Astrocyte (in vitro differentiated cells and primary cell): Measurements from ENCODE around the gene CD2. TPM values are rescaled to one million over a fixed set of nuclear protein-coding genes. Genes with fewer than 3 reads are reported as not detected.
"Not testable (repeated sequence)": the region's sequence is repeated elsewhere in the genome, so short reads cannot be mapped to it uniquely, and the experiment has no call there.

ENCODE experiments used
- DNase-seq: peaks from one replicate; pipeline ENCODE4 v3.0.0-alpha.2; 2010; ENCODE audit warnings: low read depth
- FAIRE-seq: peaks from 2 replicates; lab custom pipeline; 2011; peaks lifted over from hg19 to GRCh38; lab: Jason Lieb, UNC
- H2AFZ ChIP-seq: 2 replicates; pipeline ENCODE4 v1.6.0; 2012; ENCODE audit warnings: low read depth, low read length, inconsistent platforms
- H3K27ac ChIP-seq: 2 replicates; pipeline ENCODE4 v1.5.1; 2011; ENCODE audit warnings: low read depth, low read length, inconsistent platforms
- H3K27me3 ChIP-seq: 2 replicates; pipeline ENCODE4 v1.6.0; 2011; ENCODE audit warnings: low read length, inconsistent platforms; ENCODE audit not compliant: insufficient read depth
- H3K36me3 ChIP-seq: 2 replicates; pipeline ENCODE4 v1.5.1; 2011; ENCODE audit warnings: low read length, inconsistent platforms; ENCODE audit not compliant: insufficient read depth
- H3K4me1 ChIP-seq: 2 replicates; pipeline ENCODE4 v1.5.1; 2011; ENCODE audit warnings: low read length, inconsistent platforms; ENCODE audit not compliant: insufficient read depth
- H3K4me2 ChIP-seq: 2 replicates; pipeline ENCODE4 v1.6.0; 2012; ENCODE audit warnings: low read length, inconsistent platforms
- H3K4me3 ChIP-seq: 2 replicates; pipeline ENCODE4 v1.5.1; 2011; ENCODE audit warnings: low read depth, mild to moderate bottlenecking, low read length, inconsistent platforms; ENCODE audit not compliant: insufficient read depth
- H3K79me2 ChIP-seq: 2 replicates; pipeline ENCODE4 v1.6.0; 2012; ENCODE audit warnings: mild to moderate bottlenecking, low read length, inconsistent platforms; ENCODE audit not compliant: insufficient read depth
- H3K9ac ChIP-seq: 2 replicates; pipeline ENCODE4 v1.6.0; 2012; ENCODE audit warnings: mild to moderate bottlenecking, low read length, inconsistent platforms
- H3K9me3 ChIP-seq: 2 replicates; pipeline ENCODE4 v1.5.1; 2012; ENCODE audit warnings: low read depth, mild to moderate bottlenecking, low read length, inconsistent platforms; ENCODE audit not compliant: insufficient read depth
- H4K20me1 ChIP-seq: 2 replicates; pipeline ENCODE4 v1.6.0; 2012; ENCODE audit warnings: low read length, inconsistent platforms; ENCODE audit not compliant: insufficient read depth
- H3K27ac Mint-ChIP-seq: one replicate; pipeline ENCODE4 v1.8.0; 2021; ENCODE audit warnings: mild to moderate bottlenecking, mixed read lengths; ENCODE audit not compliant: unreplicated experiment
- H3K27me3 Mint-ChIP-seq: one replicate; pipeline ENCODE4 v1.8.0; 2021; ENCODE audit warnings: low read depth, mixed read lengths; ENCODE audit not compliant: unreplicated experiment
- H3K36me3 Mint-ChIP-seq: one replicate; pipeline ENCODE4 v1.8.0; 2021; ENCODE audit warnings: low read depth, mixed read lengths; ENCODE audit not compliant: unreplicated experiment
- H3K4me1 Mint-ChIP-seq: one replicate; pipeline ENCODE4 v1.8.0; 2021; ENCODE audit warnings: low read depth, mixed read lengths; ENCODE audit not compliant: unreplicated experiment
- H3K4me3 Mint-ChIP-seq: one replicate; pipeline ENCODE4 v1.8.0; 2021; ENCODE audit warnings: mild to moderate bottlenecking, moderate library complexity, mixed read lengths; ENCODE audit not compliant: unreplicated experiment
- H3K9me3 Mint-ChIP-seq: one replicate; pipeline ENCODE4 v1.8.0; 2021; ENCODE audit warnings: mild to moderate bottlenecking, mixed read lengths; ENCODE audit not compliant: unreplicated experiment
- EZH2 ChIP-seq: IDR thresholded peaks from 2 replicates; pipeline ENCODE4 v1.6.1; 2012; ENCODE audit warnings: mild to moderate bottlenecking, low read length, inconsistent platforms; ENCODE audit not compliant: insufficient read depth
- total RNA-seq: library from RNA; stranded (reverse); gene quantifications from 2 replicates; pipeline ENCODE4 v1.2.1, GENCODE V29; 2021
- TF ChIP-seq, protein P1 (sequence below): IDR thresholded peaks from 2 replicates; pipeline ENCODE4 v1.5.1; 2011; ENCODE audit warnings: low read depth, mild to moderate bottlenecking, inconsistent platforms, low read length, moderate library complexity; ENCODE audit not compliant: insufficient read depth

Gene CD2
- total RNA-seq, 1 donor from 2014 or later = 0.14 TPM

GRCh38 chr1:116758456-116758815 lies 4.2 kb downstream of the CD2 start:
- not testable (repeated sequence) for H3K4me2 ChIP-seq, H3K9ac ChIP-seq, H2AFZ ChIP-seq, H3K4me3 Mint-ChIP-seq, H3K9me3 ChIP-seq, H3K36me3 Mint-ChIP-seq, FAIRE-seq, H3K9me3 Mint-ChIP-seq, H4K20me1 ChIP-seq, H3K27ac ChIP-seq, H3K36me3 ChIP-seq, H3K27ac Mint-ChIP-seq, DNase-seq, H3K27me3 Mint-ChIP-seq, H3K79me2 ChIP-seq, H3K4me3 ChIP-seq, H3K4me1 Mint-ChIP-seq, H3K27me3 ChIP-seq, H3K4me1 ChIP-seq

DNA sequence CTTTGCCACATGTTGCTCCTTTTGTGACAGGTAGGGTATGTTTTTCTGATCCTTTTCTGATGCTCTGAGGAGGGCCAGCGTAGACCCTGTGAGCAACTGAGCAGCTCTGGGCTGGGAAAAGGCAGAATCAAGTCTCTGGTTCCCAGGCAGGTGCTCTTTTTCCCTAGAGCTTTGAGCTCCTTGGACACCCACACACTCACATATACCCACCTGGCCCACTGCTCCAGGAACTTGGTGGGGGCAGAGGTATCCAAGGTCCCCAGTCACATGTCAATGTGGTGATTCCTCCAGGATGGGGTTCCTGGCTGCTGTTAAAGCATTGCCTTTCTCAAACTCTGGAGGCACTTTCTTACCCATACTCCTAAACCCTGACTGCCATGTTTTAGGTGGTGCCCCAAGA lies 5.4 kb downstream of the CD2 start:
- Histone ChIP-seq H3K36me3 (no peaks in the 10 kb centered on the region), H3K27ac (no peak overlapping the region), H3K79me2 (no peaks in the 10 kb centered on the region), H3K4me3 (no peak overlapping the region), H3K4me2 (no peak overlapping the region), H3K9me3 (no peaks in the 10 kb centered on the region), H3K4me1 (no peaks in the 10 kb centered on the region), H3K27me3 (peaks cover 5% of the 10 kb centered on the region), H4K20me1 (no peaks in the 10 kb centered on the region), H3K9ac (no peak overlapping the region), H2AFZ (no peak overlapping the region)
- H3K9me3 Mint-ChIP-seq = peaks cover 7% of the 10 kb centered on the region
- H3K4me3 Mint-ChIP-seq = no peak overlapping the region
- no peak overlapping the region for H3K27ac Mint-ChIP-seq
- FAIRE-seq (no peak), DNase-seq (no peak)
- peaks cover 8% of the 10 kb centered on the region for H3K27me3 Mint-ChIP-seq
- peaks cover 9% of the 10 kb centered on the region for H3K4me1 Mint-ChIP-seq
- no peaks in the 10 kb centered on the region for H3K36me3 Mint-ChIP-seq
- TF ChIP-seq, protein P1, sequence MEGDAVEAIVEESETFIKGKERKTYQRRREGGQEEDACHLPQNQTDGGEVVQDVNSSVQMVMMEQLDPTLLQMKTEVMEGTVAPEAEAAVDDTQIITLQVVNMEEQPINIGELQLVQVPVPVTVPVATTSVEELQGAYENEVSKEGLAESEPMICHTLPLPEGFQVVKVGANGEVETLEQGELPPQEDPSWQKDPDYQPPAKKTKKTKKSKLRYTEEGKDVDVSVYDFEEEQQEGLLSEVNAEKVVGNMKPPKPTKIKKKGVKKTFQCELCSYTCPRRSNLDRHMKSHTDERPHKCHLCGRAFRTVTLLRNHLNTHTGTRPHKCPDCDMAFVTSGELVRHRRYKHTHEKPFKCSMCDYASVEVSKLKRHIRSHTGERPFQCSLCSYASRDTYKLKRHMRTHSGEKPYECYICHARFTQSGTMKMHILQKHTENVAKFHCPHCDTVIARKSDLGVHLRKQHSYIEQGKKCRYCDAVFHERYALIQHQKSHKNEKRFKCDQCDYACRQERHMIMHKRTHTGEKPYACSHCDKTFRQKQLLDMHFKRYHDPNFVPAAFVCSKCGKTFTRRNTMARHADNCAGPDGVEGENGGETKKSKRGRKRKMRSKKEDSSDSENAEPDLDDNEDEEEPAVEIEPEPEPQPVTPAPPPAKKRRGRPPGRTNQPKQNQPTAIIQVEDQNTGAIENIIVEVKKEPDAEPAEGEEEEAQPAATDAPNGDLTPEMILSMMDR = no peak
- TF ChIP-seq EZH2 = no peak

- Histone ChIP-seq H2AFZ (no peak overlapping the region), H3K27ac (no peak overlapping the region), H3K4me3 (no peak overlapping the region), H3K9me3 (no peaks in the 10 kb centered on the region), H3K27me3 (peaks cover 5% of the 10 kb centered on the region), H3K9ac (no peak overlapping the region), H3K36me3 (no peaks in the 10 kb centered on the region), H3K79me2 (no peaks in the 10 kb centered on the region), H3K4me2 (no peak overlapping the region), H4K20me1 (no peaks in the 10 kb centered on the region), H3K4me1 (no peaks in the 10 kb centered on the region)
- Mint-ChIP-seq H3K4me1 (peaks cover 9% of the 10 kb centered on the region), H3K9me3 (peaks cover 7% of the 10 kb centered on the region), H3K4me3 (no peak overlapping the region), H3K36me3 (no peaks in the 10 kb centered on the region), H3K27ac (no peak overlapping the region), H3K27me3 (peaks cover 5% of the 10 kb centered on the region)
- TF ChIP-seq EZH2 = no peak
- TF ChIP-seq, protein P1 = no peak
- FAIRE-seq (no peak), DNase-seq (no peak)
Measured at GRCh38 chr1:116760487-116760886, 6.3 kb downstream of the CD2 start.
